Body of pancreas (tissue), 4 donors: ENCODE results near the gene ARL10. TPM values are rescaled to one million over a fixed set of nuclear protein-coding genes. Genes with fewer than 3 reads are reported as not detected.
A peak's percentile ranks its signal among the peaks of the same experiment; 100 is the strongest.

Experiments
- ATAC-seq: fragments of 150-250 bp; one replicate; pipeline ENCODE4 v1.9.1; 2016
- DNase-seq, 4 donors: peaks; one replicate each; pipeline ENCODE4 v3.0.0-alpha.2; 2019
- H3K27ac ChIP-seq, 4 donors: fragments of 200-600 bp; sonication (generic); 1 replicate in 3 of 4; 2 replicates in 1 of 4; pipeline versions ENCODE4 v1.5.1 to v1.6.1; 2016 to 2019; ENCODE audit warnings: mild to moderate bottlenecking in 1 of 4, mixed read lengths in 1 of 4, moderate library complexity in 1 of 4
- H3K27me3 ChIP-seq, 2 donors: fragments of 200-600 bp; sonication (generic); one replicate each; pipeline ENCODE4 v1.6.0; 2016; ENCODE audit warnings: mild to moderate bottlenecking in 1 of 2
- H3K36me3 ChIP-seq, 2 donors: fragments of 200-600 bp; sonication (generic); replicated peaks in 1 of 2; 2 replicates each; pipeline ENCODE4 v1.5.1; 2016; ENCODE audit warnings: low read depth in 2 of 2; ENCODE audit not compliant: insufficient read depth in 1 of 2
- H3K4me1 ChIP-seq: fragments of 200-600 bp; sonication (generic); one replicate; pipeline ENCODE4 v1.6.0; 2016
- H3K4me3 ChIP-seq, 2 donors: fragments of 200-600 bp; sonication (generic); 1 replicate in 1 of 2; 2 replicates in 1 of 2; pipeline ENCODE4 v1.5.1; 2016 to 2019
- H3K9me3 ChIP-seq, 3 donors: fragments of 200-600 bp; sonication (generic); 1 replicate in 2 of 3; 2 replicates in 1 of 3; pipeline ENCODE4 v1.5.1; 2016
- POLR2A ChIP-seq, 3 donors: fragments of 450-650 bp; IDR thresholded peaks; one replicate each; pipeline ENCODE4 v1.6.1; 2016; ENCODE audit warnings: antibody characterized with exemption in 3 of 3, mild to moderate bottlenecking in 2 of 3
- WGBS, 2 donors: methylation state at CpG; one replicate each; pipeline ENCODE4 v1.1.5; 2017; 5-methylcytosine and 5-hydroxymethylcytosine counted together
- intact Hi-C: fragments of 100-400 bp; cut with DNase I; formaldehyde crosslinking; loops from one replicate; pipeline ENCODE4 v1.15.1; 2023
- total RNA-seq, 2 donors: library from RNA; depleted of rRNA; stranded (reverse); fragments of >200 nt; gene quantifications; one replicate each; pipeline ENCODE4 v1.1.0, GENCODE V29; 2016
- TF ChIP-seq, protein P1 (sequence below), 7 experiments: fragments of 450-650 bp in 4 of 7; fragments of 200-600 bp in 3 of 7; sonication (generic) in 3 of 7; IDR thresholded peaks; one replicate each; pipeline ENCODE4 v1.5.1; 2016 to 2019; ENCODE audit warnings: antibody characterized with exemption in 7 of 7

The ARL10 gene
- total RNA-seq, 2 donors from 2014 or later, result 2.9 to 3.3 TPM

GRCh38 chr5:176416965-176417364 lies 51.7 kb downstream of the ARL10 start:
- ATAC-seq (no peak), DNase-seq (no peak)
- H3K9me3 ChIP-seq, result no peaks in the 10 kb centered on the region
- no peak overlapping the region for H3K4me3 ChIP-seq
- 83% methylated on average over 11 of the region's 11 CpGs for WGBS, 2 donors
- H3K4me1 ChIP-seq, result peaks cover 38% of the 10 kb centered on the region
- peak overlapping the region; percentile 4 to 91 (median 75) for H3K27ac ChIP-seq
- no peaks in the 10 kb centered on the region for H3K27me3 ChIP-seq
- H3K36me3 ChIP-seq, result no peaks in the 10 kb centered on the region
- intact Hi-C loops, result no loop called here
- no peak for TF ChIP-seq POLR2A (IDR thresholded peaks at IDR 0.05)
- TF ChIP-seq, protein P1, sequence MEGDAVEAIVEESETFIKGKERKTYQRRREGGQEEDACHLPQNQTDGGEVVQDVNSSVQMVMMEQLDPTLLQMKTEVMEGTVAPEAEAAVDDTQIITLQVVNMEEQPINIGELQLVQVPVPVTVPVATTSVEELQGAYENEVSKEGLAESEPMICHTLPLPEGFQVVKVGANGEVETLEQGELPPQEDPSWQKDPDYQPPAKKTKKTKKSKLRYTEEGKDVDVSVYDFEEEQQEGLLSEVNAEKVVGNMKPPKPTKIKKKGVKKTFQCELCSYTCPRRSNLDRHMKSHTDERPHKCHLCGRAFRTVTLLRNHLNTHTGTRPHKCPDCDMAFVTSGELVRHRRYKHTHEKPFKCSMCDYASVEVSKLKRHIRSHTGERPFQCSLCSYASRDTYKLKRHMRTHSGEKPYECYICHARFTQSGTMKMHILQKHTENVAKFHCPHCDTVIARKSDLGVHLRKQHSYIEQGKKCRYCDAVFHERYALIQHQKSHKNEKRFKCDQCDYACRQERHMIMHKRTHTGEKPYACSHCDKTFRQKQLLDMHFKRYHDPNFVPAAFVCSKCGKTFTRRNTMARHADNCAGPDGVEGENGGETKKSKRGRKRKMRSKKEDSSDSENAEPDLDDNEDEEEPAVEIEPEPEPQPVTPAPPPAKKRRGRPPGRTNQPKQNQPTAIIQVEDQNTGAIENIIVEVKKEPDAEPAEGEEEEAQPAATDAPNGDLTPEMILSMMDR (IDR thresholded peaks at IDR 0.05), result no peak

DNA sequence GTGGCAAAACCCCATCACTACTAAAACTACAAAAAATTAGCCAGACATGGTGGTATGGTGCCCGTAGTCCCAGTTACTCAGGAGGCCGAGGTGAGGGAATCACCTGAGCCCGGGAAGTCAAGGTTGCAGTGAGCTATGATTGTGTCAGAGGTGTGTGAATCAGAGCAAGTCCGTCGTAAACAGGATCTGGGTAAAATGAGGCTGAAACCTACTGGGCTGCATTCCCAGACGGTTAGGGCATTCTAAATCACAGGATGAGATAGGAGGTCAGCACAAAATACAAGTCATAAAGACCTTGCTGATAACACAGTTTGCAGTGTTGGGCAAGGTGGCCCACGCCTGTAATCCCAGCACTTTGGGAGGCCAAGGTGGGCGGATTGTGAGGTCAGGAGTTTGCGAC lies 53.0 kb downstream of the ARL10 start:
- H3K9me3 ChIP-seq, result no peaks in the 10 kb centered on the region
- ATAC-seq, result no peak
- TF ChIP-seq POLR2A (IDR thresholded peaks at IDR 0.05), result no peak
- TF ChIP-seq, protein P1 (IDR thresholded peaks at IDR 0.05), result no peak
- no peaks in the 10 kb centered on the region for H3K27me3 ChIP-seq
- H3K36me3 ChIP-seq, result no peaks in the 10 kb centered on the region
- intact Hi-C loops, result no loop called here
- H3K27ac ChIP-seq, result no peak overlapping the region
- no peak for DNase-seq
- WGBS, 2 donors, result 63 to 71% methylated on average over 9 of the region's 9 CpGs
- H3K4me3 ChIP-seq, result no peak overlapping the region
- H3K4me1 ChIP-seq, result peaks cover 32% of the 10 kb centered on the region

DNA sequence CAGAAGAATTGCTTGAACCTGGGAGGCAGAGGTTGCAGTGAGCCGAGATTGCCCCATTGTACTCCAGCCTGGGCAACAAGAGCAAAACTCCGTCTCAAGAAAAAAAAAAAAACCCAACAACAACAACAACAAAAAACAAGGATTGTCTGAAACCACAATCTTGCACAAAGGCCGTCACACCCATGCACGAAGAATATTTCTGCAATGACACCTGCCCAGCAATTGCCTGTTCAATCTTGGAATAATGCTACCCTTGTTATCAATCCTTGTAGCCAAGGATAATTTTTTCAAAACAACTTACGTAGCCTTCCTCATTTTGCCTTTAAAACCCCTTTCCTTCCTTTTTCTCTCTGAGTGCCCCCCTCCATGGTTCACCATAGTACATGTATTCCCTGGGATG lies 54.8 kb downstream of the ARL10 start:
- Histone ChIP-seq H3K4me3 (no peak overlapping the region), H3K4me1 (peaks cover 14% of the 10 kb centered on the region), H3K27me3 (no peaks in the 10 kb centered on the region), H3K36me3 (no peaks in the 10 kb centered on the region), H3K27ac (no peak overlapping the region), H3K9me3 (no peaks in the 10 kb centered on the region)
- TF ChIP-seq, protein P1 (IDR thresholded peaks at IDR 0.05), result no peak
- TF ChIP-seq POLR2A (IDR thresholded peaks at IDR 0.05), result no peak
- intact Hi-C loops, result no loop called here
- ATAC-seq (no peak), DNase-seq (no peak)
- 75 to 79% methylated on average over 5 of the region's 5 CpGs for WGBS, 2 donors

DNA sequence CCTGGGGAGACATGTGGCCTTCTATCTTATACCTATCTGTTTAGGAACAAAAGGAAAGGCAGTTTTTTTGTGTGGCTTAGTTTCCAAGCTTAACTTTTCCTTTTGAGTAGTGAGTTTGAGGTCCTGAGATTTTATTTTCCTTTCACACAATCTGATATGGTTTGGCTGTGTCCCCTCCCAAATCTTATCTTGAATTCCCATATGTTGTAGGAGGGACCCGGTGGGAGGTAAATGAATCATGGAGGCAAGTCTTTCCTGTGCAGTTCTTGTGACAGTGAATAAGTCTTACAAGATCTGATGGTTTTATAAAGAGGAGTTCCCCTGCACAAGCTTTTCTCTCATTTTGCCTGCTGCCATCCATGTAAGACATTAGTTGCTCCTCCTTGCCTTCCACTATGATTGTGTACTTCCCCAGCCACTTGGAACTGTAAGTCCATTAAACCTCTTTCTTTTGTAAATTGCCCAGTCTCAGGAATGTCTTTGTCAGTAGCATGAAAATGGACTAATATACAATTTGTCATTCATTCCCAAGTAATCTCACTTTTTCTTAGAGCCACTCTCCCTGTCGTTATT lies 55.8 kb downstream of the ARL10 start:
- ATAC-seq, result no peak
- H3K4me3 ChIP-seq, result no peak overlapping the region
- TF ChIP-seq, protein P1 (IDR thresholded peaks at IDR 0.05), result no peak
- TF ChIP-seq POLR2A (IDR thresholded peaks at IDR 0.05), result no peak
- H3K4me1 ChIP-seq, result peaks cover 7% of the 10 kb centered on the region
- no peaks in the 10 kb centered on the region for H3K36me3 ChIP-seq
- H3K27ac ChIP-seq, result no peak overlapping the region
- H3K27me3 ChIP-seq, result no peaks in the 10 kb centered on the region
- no peaks in the 10 kb centered on the region for H3K9me3 ChIP-seq
- WGBS, 2 donors, result 44 to 62% methylated on average over 2 of the region's 2 CpGs
- DNase-seq, result no peak
- intact Hi-C loops, result no loop called here

DNA sequence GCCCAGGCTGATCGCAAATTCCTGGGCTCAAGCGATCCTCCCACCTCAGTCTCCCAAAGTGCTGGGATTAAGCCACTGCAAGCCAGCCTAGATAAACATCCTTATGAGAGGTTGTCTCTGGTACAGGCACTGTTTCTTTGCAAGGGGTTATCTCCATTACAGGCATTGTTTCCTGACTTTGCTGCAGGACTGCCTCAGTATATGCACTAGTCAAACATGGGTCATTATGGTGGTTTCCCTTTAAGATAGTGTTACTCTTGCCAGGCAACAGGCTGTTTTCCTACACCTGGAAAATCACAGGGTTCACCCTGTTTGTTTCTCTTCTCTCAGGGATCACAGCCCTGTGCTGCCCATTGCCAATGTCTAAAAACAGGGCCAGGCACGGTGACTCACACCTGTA lies 58.9 kb downstream of the ARL10 start:
- H3K27ac ChIP-seq, result no peak overlapping the region
- TF ChIP-seq, protein P1 (IDR thresholded peaks at IDR 0.05), result no peak
- no peak for TF ChIP-seq POLR2A (IDR thresholded peaks at IDR 0.05)
- no peaks in the 10 kb centered on the region for H3K27me3 ChIP-seq
- ATAC-seq (no peak), DNase-seq (no peak)
- no peaks in the 10 kb centered on the region for H3K9me3 ChIP-seq
- no peaks in the 10 kb centered on the region for H3K4me1 ChIP-seq
- H3K36me3 ChIP-seq, result no peaks in the 10 kb centered on the region
- intact Hi-C loops, result no loop called here
- WGBS, 2 donors, result 64 to 88% methylated on average over 3 of the region's 3 CpGs
- no peak overlapping the region for H3K4me3 ChIP-seq
